OCI-LY7 (cell line): ENCODE results near the gene HSPA14. TPM values are rescaled to one million over a fixed set of nuclear protein-coding genes. Genes with fewer than 3 reads are reported as not detected.

Experiments used
- BruUV-seq: library from RNA; stranded (reverse); fragments of 400-500 nt; replicated peaks from 2 replicates; lab custom pipeline; 2021; lab: Mats Ljungman, UMichigan
- CTCF ChIA-PET: fragments of 300-600 bp; sonication (Branson Sonifier 250); formaldehyde crosslinking; loops from one replicate; lab custom pipeline; 2022; ENCODE audit warnings: antibody characterized with exemption; ENCODE audit not compliant: unreplicated experiment; lab: Charles Lee
- POLR2A ChIA-PET: fragments of 300-600 bp; sonication (Branson Sonifier 250); formaldehyde crosslinking; loops from one replicate; lab custom pipeline; 2022; ENCODE audit warnings: antibody characterized with exemption; lab: Charles Lee
- DNase-seq: peaks from one replicate; pipeline ENCODE4 v3.0.0-alpha.2; 2015; ENCODE audit warnings: low spot score
- H2AFZ ChIP-seq: fragments of 200-600 bp; sonication (generic), shearing (Covaris generic); 2 replicates; pipeline ENCODE4 v1.6.1; 2014; ENCODE audit warnings: mild to moderate bottlenecking, antibody characterized with exemption, low read length, moderate library complexity
- H3K27ac ChIP-seq: fragments of 200-600 bp; sonication (generic); 2 replicates; pipeline ENCODE4 v1.5.1; 2014; ENCODE audit warnings: mixed run types, low read depth, mild to moderate bottlenecking, moderate library complexity, low read length, inconsistent platforms; ENCODE audit not compliant: poor library complexity, severe bottlenecking
- H3K36me3 ChIP-seq: fragments of 200-600 bp; sonication (generic); 2 replicates; pipeline ENCODE4 v1.6.1; 2014; ENCODE audit warnings: mild to moderate bottlenecking, antibody characterized with exemption, low read length, moderate library complexity, mixed read lengths; ENCODE audit not compliant: insufficient read depth
- H3K4me1 ChIP-seq: fragments of 200-600 bp; sonication (generic); 2 replicates; pipeline ENCODE4 v1.5.1; 2014; ENCODE audit warnings: mild to moderate bottlenecking, low read length; ENCODE audit not compliant: insufficient read depth, poor library complexity, severe bottlenecking
- H3K4me2 ChIP-seq: fragments of 200-600 bp; sonication (generic); 2 replicates; pipeline ENCODE4 v1.6.1; 2014; ENCODE audit warnings: mild to moderate bottlenecking, low read length
- H3K4me3 ChIP-seq: fragments of 200-600 bp; sonication (generic); 2 replicates; pipeline ENCODE4 v1.5.1; 2014; ENCODE audit warnings: mild to moderate bottlenecking, low read depth, low read length; ENCODE audit not compliant: poor library complexity, severe bottlenecking
- H3K79me2 ChIP-seq: fragments of 200-600 bp; sonication (generic); 2 replicates; pipeline ENCODE4 v1.6.1; 2016; ENCODE audit warnings: low read depth, mild to moderate bottlenecking, low read length, moderate library complexity, mixed read lengths; ENCODE audit not compliant: insufficient read depth
- H3K9me2 ChIP-seq: fragments of 200-600 bp; sonication (generic); 2 replicates; pipeline ENCODE4 v1.6.1; 2016; ENCODE audit warnings: mild to moderate bottlenecking, low read length, mixed read lengths; ENCODE audit not compliant: insufficient read depth
- H3K9me3 ChIP-seq: fragments of 200-600 bp; sonication (generic); 2 replicates; pipeline ENCODE4 v1.6.1; 2014; ENCODE audit warnings: mild to moderate bottlenecking, mixed run types, low read length, mixed read lengths
- H4K20me1 ChIP-seq: fragments of 200-600 bp; sonication (generic); 2 replicates; pipeline ENCODE4 v1.6.1; 2014; ENCODE audit warnings: mild to moderate bottlenecking, antibody characterized with exemption, low read length, moderate library complexity, mixed read lengths; ENCODE audit not compliant: insufficient read depth
- EZH2phosphoT487 ChIP-seq: fragments of 200-600 bp; sonication (generic); IDR thresholded peaks from 2 replicates; pipeline ENCODE4 v1.6.1; 2018; ENCODE audit warnings: low read depth, borderline replicate concordance, mild to moderate bottlenecking, mixed run types, antibody characterized with exemption, low read length, moderate library complexity, mixed read lengths
- intact Hi-C: fragments of 100-400 bp; cut with micrococcal nuclease; formaldehyde crosslinking; loops from one replicate; pipeline ENCODE4 v1.10.0; 2022; ENCODE audit not compliant: unreplicated experiment
- total RNA-seq, 2 experiments: library from RNA; depleted of rRNA in 1 of 2; stranded (reverse); fragments of >200 nt in 1 of 2; shearing (Covaris generic) in 1 of 2; gene quantifications; 2 replicates each; pipeline ENCODE4 v1.2.3, GENCODE V29; 2014 to 2022
- TF ChIP-seq, protein P1 (sequence below): fragments of 200-600 bp; sonication (generic); conservative IDR thresholded peaks from 2 replicates; pipeline ENCODE4 v1.5.1; 2014; ENCODE audit warnings: mild to moderate bottlenecking, antibody characterized with exemption, low read length, moderate library complexity, mixed read lengths

HSPA14 gene
- total RNA-seq, 2 experiments from 2014 or later = 21.8 to 28.2 TPM

DNA sequence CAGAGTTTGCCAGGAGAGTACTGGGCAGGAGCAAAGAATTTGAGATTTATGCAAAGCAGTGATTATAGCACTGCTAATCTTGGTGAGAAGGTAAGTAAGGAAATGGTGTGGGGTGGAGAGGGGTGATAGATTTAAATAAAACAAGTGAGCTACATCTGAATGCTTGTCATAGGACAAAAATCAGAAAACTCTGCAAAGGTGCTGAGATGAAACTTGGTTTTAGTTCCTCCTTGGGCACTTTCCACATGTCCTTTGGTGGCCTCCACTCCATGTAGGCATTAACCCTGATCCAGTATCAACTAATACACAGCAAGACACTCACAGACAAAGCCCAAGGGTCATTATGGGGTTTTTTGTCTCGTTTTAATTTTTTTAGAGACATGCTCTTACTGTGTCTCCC lies 37.7 kb upstream of the HSPA14 start:
- H3K4me2 ChIP-seq = peak overlapping the region; percentile 58
- H3K27ac ChIP-seq = peak overlapping the region; percentile 15
- no peak overlapping the region for H3K4me3 ChIP-seq
- no peaks in the 10 kb centered on the region for H3K79me2 ChIP-seq
- POLR2A ChIA-PET = interaction anchor here (0.7 to 1.3 kb wide), 6 partner anchors 12 to 238 kb away, joined by 3 to 4 read pairs (median 3); no protein-coding TSS in a partner anchor
- DNase-seq = peak; percentile 43
- H3K9me3 ChIP-seq = no peaks in the 10 kb centered on the region
- H3K36me3 ChIP-seq = no peaks in the 10 kb centered on the region
- no peaks in the 10 kb centered on the region for H3K9me2 ChIP-seq
- TF ChIP-seq, protein P1, sequence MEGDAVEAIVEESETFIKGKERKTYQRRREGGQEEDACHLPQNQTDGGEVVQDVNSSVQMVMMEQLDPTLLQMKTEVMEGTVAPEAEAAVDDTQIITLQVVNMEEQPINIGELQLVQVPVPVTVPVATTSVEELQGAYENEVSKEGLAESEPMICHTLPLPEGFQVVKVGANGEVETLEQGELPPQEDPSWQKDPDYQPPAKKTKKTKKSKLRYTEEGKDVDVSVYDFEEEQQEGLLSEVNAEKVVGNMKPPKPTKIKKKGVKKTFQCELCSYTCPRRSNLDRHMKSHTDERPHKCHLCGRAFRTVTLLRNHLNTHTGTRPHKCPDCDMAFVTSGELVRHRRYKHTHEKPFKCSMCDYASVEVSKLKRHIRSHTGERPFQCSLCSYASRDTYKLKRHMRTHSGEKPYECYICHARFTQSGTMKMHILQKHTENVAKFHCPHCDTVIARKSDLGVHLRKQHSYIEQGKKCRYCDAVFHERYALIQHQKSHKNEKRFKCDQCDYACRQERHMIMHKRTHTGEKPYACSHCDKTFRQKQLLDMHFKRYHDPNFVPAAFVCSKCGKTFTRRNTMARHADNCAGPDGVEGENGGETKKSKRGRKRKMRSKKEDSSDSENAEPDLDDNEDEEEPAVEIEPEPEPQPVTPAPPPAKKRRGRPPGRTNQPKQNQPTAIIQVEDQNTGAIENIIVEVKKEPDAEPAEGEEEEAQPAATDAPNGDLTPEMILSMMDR = no peak
- no peak for TF ChIP-seq EZH2phosphoT487
- BruUV-seq = no TSS peak
- CTCF ChIA-PET = no interaction called here
- no peaks in the 10 kb centered on the region for H4K20me1 ChIP-seq
- intact Hi-C loops = no loop called here
- H3K4me1 ChIP-seq = peaks cover 41% of the 10 kb centered on the region
- peak overlapping the region; percentile 68 for H2AFZ ChIP-seq

DNA sequence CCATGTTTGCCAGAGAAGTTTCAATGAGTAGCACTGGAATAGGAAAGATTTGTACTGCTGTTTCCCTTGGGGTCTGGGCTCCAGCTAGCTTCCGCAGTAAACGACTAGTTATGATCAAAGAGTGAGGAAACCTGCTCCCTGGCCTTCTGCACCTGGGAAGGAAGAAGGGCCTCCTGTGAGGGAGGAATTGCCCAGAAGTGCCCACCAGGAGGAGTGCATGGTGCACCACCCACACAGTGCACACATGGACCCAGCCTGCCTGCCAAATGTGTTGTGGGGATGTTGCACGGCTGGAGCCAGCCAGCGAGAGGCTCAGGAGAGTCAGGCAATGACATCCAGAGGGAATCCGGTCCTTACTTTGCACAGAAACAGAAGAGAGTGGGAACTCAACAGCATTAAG lies 36.4 kb upstream of the HSPA14 start:
- no TSS peak for BruUV-seq
- POLR2A ChIA-PET = interaction anchor here (0.6 to 1.2 kb wide), 6 partner anchors 15 to 295 kb away, joined by 3 to 5 read pairs (median 4); no protein-coding TSS in a partner anchor

GRCh38 chr10:14803827-14804226 lies 34.3 kb upstream of the HSPA14 start:
- no peak for DNase-seq
- no peaks in the 10 kb centered on the region for H4K20me1 ChIP-seq
- CTCF ChIA-PET = no interaction called here
- H2AFZ ChIP-seq = no peak overlapping the region
- no peak for TF ChIP-seq EZH2phosphoT487
- TF ChIP-seq, protein P1 = no peak
- H3K9me2 ChIP-seq = no peaks in the 10 kb centered on the region
- no peak overlapping the region for H3K27ac ChIP-seq
- no peaks in the 10 kb centered on the region for H3K79me2 ChIP-seq
- no peak overlapping the region for H3K4me3 ChIP-seq
- no peak overlapping the region for H3K4me2 ChIP-seq
- BruUV-seq = no TSS peak
- no peaks in the 10 kb centered on the region for H3K36me3 ChIP-seq
- POLR2A ChIA-PET = interaction anchor here (1.4 kb wide), 1 partner anchor 53 kb away, joined by 3 read pairs; no protein-coding TSS in a partner anchor
- no peaks in the 10 kb centered on the region for H3K9me3 ChIP-seq
- intact Hi-C loops = no loop called here
- H3K4me1 ChIP-seq = peaks cover 26% of the 10 kb centered on the region

More for the DNA sequence above, 36.4 kb upstream of the HSPA14 start:
- no peak overlapping the region for H3K27ac ChIP-seq
- peaks cover 41% of the 10 kb centered on the region for H3K4me1 ChIP-seq
- no peak overlapping the region for H2AFZ ChIP-seq
- no peak overlapping the region for H3K4me2 ChIP-seq
- DNase-seq = no peak
- intact Hi-C loops = no loop called here
- no peaks in the 10 kb centered on the region for H3K36me3 ChIP-seq
- H3K9me2 ChIP-seq = no peaks in the 10 kb centered on the region
- H3K9me3 ChIP-seq = no peaks in the 10 kb centered on the region
- no peak overlapping the region for H3K4me3 ChIP-seq
- TF ChIP-seq, protein P1 = peak; percentile 32; the same call in 1 of the 2 replicates
- no peak for TF ChIP-seq EZH2phosphoT487
- no peaks in the 10 kb centered on the region for H3K79me2 ChIP-seq
- no peaks in the 10 kb centered on the region for H4K20me1 ChIP-seq
- CTCF ChIA-PET = no interaction called here
